ENCODE data around the gene FRAS1.

- TF ChIP-seq FOXA1 (IDR thresholded peaks at IDR 0.05) (no peak), PKNOX1 (IDR thresholded peaks at IDR 0.05) (no peak), ELF4 (IDR thresholded peaks at IDR 0.05) (no peak), BHLHE40 (IDR thresholded peaks at IDR 0.05; ENCODE audit: borderline replicate concordance) (no peak), SP1 (IDR thresholded peaks at IDR 0.05) (no peak), CTBP1 (IDR thresholded peaks at IDR 0.05; ENCODE audit: borderline replicate concordance) (no peak), FOXK2 (IDR thresholded peaks at IDR 0.05) (no peak), SUZ12 (IDR thresholded peaks at IDR 0.05) (no peak), HDGF (IDR thresholded peaks at IDR 0.05; ENCODE audit: borderline replicate concordance) (no peak), NFRKB (IDR thresholded peaks at IDR 0.05) (no peak), FOXM1 (IDR thresholded peaks at IDR 0.05; ENCODE audit: borderline replicate concordance) (no peak)
These were observed 24.4 kb downstream of the FRAS1 start for GRCh38 chr4:78081541-78081940.

Data from HEK293T (cell line).